Stimulated activated CD4-positive, alpha-beta T cell treated with anti-CD3 and anti-CD28 coated beads, TNF-alpha, amount 100 ng/mL, for 1 hour (primary cell): ENCODE data around the gene TAX1BP1.
"Not testable (repeated sequence)": the region's sequence is repeated elsewhere in the genome, so short reads cannot be mapped to it uniquely, and the experiment has no call there.

Experiments used
- DNase-seq, 3 donors: peaks; one replicate each; pipeline ENCODE4 v3.0.0-alpha.2; 2020; ENCODE audit warnings: low read depth in 3 of 3, low spot score in 1 of 3

Gene TAX1BP1

GRCh38 chr7:27840760-27841364 lies 100.9 kb downstream of the TAX1BP1 start:
- DNase-seq = no peak

- no peak for DNase-seq
Observed at GRCh38 chr7:27842094-27842692, 102.2 kb downstream of the TAX1BP1 start.

GRCh38 chr7:27842851-27843250 lies 102.9 kb downstream of the TAX1BP1 start:
- no peak for DNase-seq

- no peak for DNase-seq
Observed at GRCh38 chr7:27843584-27844305, 103.8 kb downstream of the TAX1BP1 start.

GRCh38 chr7:27846388-27846787 lies 106.4 kb downstream of the TAX1BP1 start:
- no peak for DNase-seq

GRCh38 chr7:27850531-27850930 lies 110.6 kb downstream of the TAX1BP1 start:
- DNase-seq = no peak

GRCh38 chr7:27856703-27857485 lies 116.9 kb downstream of the TAX1BP1 start:
- not testable (repeated sequence) for DNase-seq

GRCh38 chr7:27860800-27861199 lies 120.8 kb downstream of the TAX1BP1 start:
- DNase-seq = no peak

GRCh38 chr7:27861747-27862146 lies 121.8 kb downstream of the TAX1BP1 start:
- DNase-seq = no peak

GRCh38 chr7:27863880-27864279 lies 123.9 kb downstream of the TAX1BP1 start:
- no peak for DNase-seq

- DNase-seq = no peak
Observed at GRCh38 chr7:27866256-27866655, 126.3 kb downstream of the TAX1BP1 start.

GRCh38 chr7:27866828-27867672 lies 127.1 kb downstream of the TAX1BP1 start:
- no peak for DNase-seq

- DNase-seq = no peak
Observed at GRCh38 chr7:27868131-27868550, 128.2 kb downstream of the TAX1BP1 start.

GRCh38 chr7:27869056-27869455 lies 129.1 kb downstream of the TAX1BP1 start:
- DNase-seq = no peak

- no peak for DNase-seq
Observed at GRCh38 chr7:27870595-27870994, 130.6 kb downstream of the TAX1BP1 start.

- DNase-seq = no peak
Observed at GRCh38 chr7:27871086-27871485, 131.1 kb downstream of the TAX1BP1 start.

- DNase-seq = no peak
Observed at GRCh38 chr7:27871866-27872265, 131.9 kb downstream of the TAX1BP1 start.

- DNase-seq = no peak
Observed at GRCh38 chr7:27872356-27873275, 132.7 kb downstream of the TAX1BP1 start.
